HepG2 (cell line): ENCODE results near the gene TUFM. TPM values are rescaled to one million over a fixed set of nuclear protein-coding genes. Genes with fewer than 3 reads are reported as not detected.

Source experiments
- ARNTL ChIP-seq: sonication (generic); formaldehyde crosslinking; IDR thresholded peaks from 2 replicates; pipeline ENCODE4 v1.4.0; 2020; ENCODE audit warnings: mild to moderate bottlenecking, missing genetic modification reagents
- GATAD2A ChIP-seq: IDR thresholded peaks from 2 replicates; pipeline ENCODE4 v1.6.1; 2016
- KDM4B ChIP-seq: sonication (generic); formaldehyde crosslinking; IDR thresholded peaks from 2 replicates; pipeline ENCODE4 v1.4.0; 2020; ENCODE audit warnings: missing genetic modification reagents
- NCOR1 ChIP-seq: fragments of 200-600 bp; sonication (generic); IDR thresholded peaks from 2 replicates; pipeline ENCODE4 v1.7.0; 2017; ENCODE audit warnings: antibody characterized with exemption, low read length, borderline replicate concordance
- SMAD3 ChIP-seq: sonication (generic); formaldehyde crosslinking; IDR thresholded peaks from 2 replicates; pipeline ENCODE4 v1.4.0; 2020; ENCODE audit warnings: missing genetic modification reagents
- SNRNP70 ChIP-seq: fragments of 200-400 bp; formaldehyde crosslinking; IDR thresholded peaks from 2 replicates; pipeline ENCODE4 v1.6.1; 2017; ENCODE audit warnings: mild to moderate bottlenecking, low read depth, low read length, moderate library complexity
- SRSF1 ChIP-seq: fragments of 200-400 bp; formaldehyde crosslinking; optimal IDR thresholded peaks from 2 replicates; pipeline ENCODE3; 2017; ENCODE audit warnings: mild to moderate bottlenecking, low read depth, low read length, moderate library complexity
- ZKSCAN8 ChIP-seq: IDR thresholded peaks from 2 replicates; pipeline ENCODE4 v1.6.1; 2016; ENCODE audit warnings: borderline replicate concordance, missing genetic modification reagents, missing compliant biosample characterization
- ZNF446 ChIP-seq: sonication (generic); formaldehyde crosslinking; IDR thresholded peaks from 2 replicates; pipeline ENCODE4 v1.5.0; 2020; ENCODE audit warnings: mild to moderate bottlenecking, missing genetic modification reagents
- ZNF496 ChIP-seq: sonication (generic); formaldehyde crosslinking; IDR thresholded peaks from 2 replicates; pipeline ENCODE4 v1.8.1; 2023; ENCODE audit warnings: mild to moderate bottlenecking, moderate library complexity, missing genetic modification reagents; ENCODE audit not compliant: insufficient replicate concordance
- ZNF570 ChIP-seq: sonication (generic); formaldehyde crosslinking; IDR thresholded peaks from 2 replicates; pipeline ENCODE4 v1.4.0; 2020; ENCODE audit warnings: mild to moderate bottlenecking, missing genetic modification reagents, borderline replicate concordance
- ZNF773 ChIP-seq: sonication (generic); formaldehyde crosslinking; IDR thresholded peaks from 2 replicates; pipeline ENCODE4 v1.4.0; 2020; ENCODE audit warnings: missing genetic modification reagents, borderline replicate concordance
- ZSCAN30 ChIP-seq: sonication (generic); formaldehyde crosslinking; IDR thresholded peaks from 2 replicates; pipeline ENCODE4 v1.5.0; 2020; ENCODE audit warnings: mild to moderate bottlenecking, missing genetic modification reagents
- polyA plus RNA-seq, 8 experiments: library from polyadenylated mRNA; depleted of rRNA in 3 of 8; stranded (reverse) in 7 of 8; unstranded in 1 of 8; fragments of >200 nt; fragmentation: Illumina TruSeq in 4 of 8; extraction: Trizol in 4 of 8; gene quantifications; 2 replicates each; pipeline versions ENCODE4 v1.2.1 to v1.2.3, GENCODE V29; 2011 to 2016; ENCODE audit warnings: low read depth in 4 of 8, missing spikeins in 1 of 8, mixed read lengths in 1 of 8; ENCODE audit not compliant: insufficient read depth in 1 of 8
- total RNA-seq, 5 experiments: library from RNA; depleted of rRNA; stranded (reverse); fragments of >200 nt; fragmentation: Illumina TruSeq; extraction: Trizol; gene quantifications; 2 replicates each; pipeline ENCODE4 v1.2.3, GENCODE V29; 2016; ENCODE audit warnings: low read depth in 1 of 5
- TF ChIP-seq, protein P1 (sequence below), 2 experiments: sonication (generic) in 1 of 2; formaldehyde crosslinking in 1 of 2; IDR thresholded peaks; 2 replicates each; pipeline versions ENCODE4 v1.6.1 to v1.9.0; 2014 to 2022; ENCODE audit warnings: antibody characterized with exemption in 1 of 2, borderline replicate concordance in 1 of 2, inconsistent platforms in 1 of 2, low read depth in 1 of 2, missing genetic modification reagents in 1 of 2
- TF ChIP-seq, protein P2 (sequence below): sonication (generic); formaldehyde crosslinking; conservative IDR thresholded peaks from 2 replicates; pipeline ENCODE4 v1.8.0; 2022; ENCODE audit warnings: missing genetic modification reagents
- TF ChIP-seq, protein P3 (sequence below): sonication (generic); formaldehyde crosslinking; IDR thresholded peaks from 2 replicates; pipeline ENCODE4 v1.8.0; 2022; ENCODE audit warnings: low read depth, missing genetic modification reagents
- TF ChIP-seq, protein P4 (sequence below): sonication (generic); formaldehyde crosslinking; IDR thresholded peaks from 2 replicates; pipeline ENCODE4 v1.4.0; 2020; ENCODE audit warnings: mild to moderate bottlenecking, missing genetic modification reagents

TUFM gene
- total and polyA plus RNA-seq, 2 of the 13 experiments (the other 11 are each of a cell fraction or from before 2014, with no cell fraction given), result 206 to 298 TPM

DNA sequence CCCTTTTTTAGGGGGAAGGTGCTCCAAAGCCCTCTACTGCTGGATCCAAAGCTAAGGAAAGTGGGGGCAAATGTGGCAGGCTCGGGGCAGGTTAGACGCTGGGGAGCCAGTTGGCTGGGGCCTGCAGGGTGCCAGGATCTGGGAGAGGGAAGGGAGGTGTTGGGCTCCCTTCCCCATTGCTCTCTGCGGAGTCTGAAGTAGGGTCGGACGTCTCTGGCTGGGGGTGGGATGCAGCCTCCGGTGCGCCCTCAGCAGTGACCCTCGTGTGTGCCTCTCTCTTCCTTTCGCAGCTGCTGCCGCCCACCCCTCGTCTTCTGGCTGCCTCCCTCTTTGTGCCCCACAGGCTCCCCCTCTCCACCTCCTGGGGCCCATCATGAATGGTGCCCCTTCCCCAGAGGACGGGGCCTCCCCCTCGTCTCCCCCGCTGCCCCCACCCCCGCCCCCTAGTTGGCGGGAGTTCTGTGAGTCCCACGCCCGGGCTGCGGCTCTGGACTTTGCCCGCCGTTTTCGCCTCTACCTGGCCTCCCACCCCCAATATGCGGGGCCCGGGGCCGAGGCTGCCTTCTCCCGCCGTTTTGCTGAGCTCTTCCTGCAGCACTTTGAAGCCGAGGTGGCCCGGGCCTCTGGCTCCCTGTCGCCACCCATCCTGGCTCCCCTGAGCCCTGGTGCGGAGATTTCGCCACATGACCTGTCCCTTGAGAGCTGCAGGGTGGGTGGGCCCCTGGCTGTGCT is 19.7 kb upstream of the TUFM start (continued):
- TF ChIP-seq NCOR1, result peak; percentile 24; the same call in 1 of the 2 replicates
- TF ChIP-seq, protein P1, sequence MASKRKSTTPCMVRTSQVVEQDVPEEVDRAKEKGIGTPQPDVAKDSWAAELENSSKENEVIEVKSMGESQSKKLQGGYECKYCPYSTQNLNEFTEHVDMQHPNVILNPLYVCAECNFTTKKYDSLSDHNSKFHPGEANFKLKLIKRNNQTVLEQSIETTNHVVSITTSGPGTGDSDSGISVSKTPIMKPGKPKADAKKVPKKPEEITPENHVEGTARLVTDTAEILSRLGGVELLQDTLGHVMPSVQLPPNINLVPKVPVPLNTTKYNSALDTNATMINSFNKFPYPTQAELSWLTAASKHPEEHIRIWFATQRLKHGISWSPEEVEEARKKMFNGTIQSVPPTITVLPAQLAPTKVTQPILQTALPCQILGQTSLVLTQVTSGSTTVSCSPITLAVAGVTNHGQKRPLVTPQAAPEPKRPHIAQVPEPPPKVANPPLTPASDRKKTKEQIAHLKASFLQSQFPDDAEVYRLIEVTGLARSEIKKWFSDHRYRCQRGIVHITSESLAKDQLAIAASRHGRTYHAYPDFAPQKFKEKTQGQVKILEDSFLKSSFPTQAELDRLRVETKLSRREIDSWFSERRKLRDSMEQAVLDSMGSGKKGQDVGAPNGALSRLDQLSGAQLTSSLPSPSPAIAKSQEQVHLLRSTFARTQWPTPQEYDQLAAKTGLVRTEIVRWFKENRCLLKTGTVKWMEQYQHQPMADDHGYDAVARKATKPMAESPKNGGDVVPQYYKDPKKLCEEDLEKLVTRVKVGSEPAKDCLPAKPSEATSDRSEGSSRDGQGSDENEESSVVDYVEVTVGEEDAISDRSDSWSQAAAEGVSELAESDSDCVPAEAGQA (IDR thresholded peaks at IDR 0.05; ENCODE audit: low read depth), result no peak
- TF ChIP-seq, protein P1 (CRISPR knock-in tag; IDR thresholded peaks at IDR 0.05; ENCODE audit: borderline replicate concordance), result no peak
- TF ChIP-seq GATAD2A, result peak; percentile 51; the same call in 1 of the 2 replicates
- TF ChIP-seq ARNTL (CRISPR knock-in tag), result no peak
- TF ChIP-seq, protein P2, sequence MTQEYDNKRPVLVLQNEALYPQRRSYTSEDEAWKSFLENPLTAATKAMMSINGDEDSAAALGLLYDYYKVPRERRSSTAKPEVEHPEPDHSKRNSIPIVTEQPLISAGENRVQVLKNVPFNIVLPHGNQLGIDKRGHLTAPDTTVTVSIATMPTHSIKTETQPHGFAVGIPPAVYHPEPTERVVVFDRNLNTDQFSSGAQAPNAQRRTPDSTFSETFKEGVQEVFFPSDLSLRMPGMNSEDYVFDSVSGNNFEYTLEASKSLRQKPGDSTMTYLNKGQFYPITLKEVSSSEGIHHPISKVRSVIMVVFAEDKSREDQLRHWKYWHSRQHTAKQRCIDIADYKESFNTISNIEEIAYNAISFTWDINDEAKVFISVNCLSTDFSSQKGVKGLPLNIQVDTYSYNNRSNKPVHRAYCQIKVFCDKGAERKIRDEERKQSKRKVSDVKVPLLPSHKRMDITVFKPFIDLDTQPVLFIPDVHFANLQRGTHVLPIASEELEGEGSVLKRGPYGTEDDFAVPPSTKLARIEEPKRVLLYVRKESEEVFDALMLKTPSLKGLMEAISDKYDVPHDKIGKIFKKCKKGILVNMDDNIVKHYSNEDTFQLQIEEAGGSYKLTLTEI (CRISPR knock-in tag), result no peak
- TF ChIP-seq KDM4B (CRISPR knock-in tag), result no peak
- TF ChIP-seq ZNF496 (CRISPR knock-in tag), result no peak
- TF ChIP-seq SNRNP70, result no peak
- TF ChIP-seq ZNF773, result no peak
- TF ChIP-seq ZKSCAN8 (CRISPR knock-in tag), result no peak
- TF ChIP-seq, protein P3, sequence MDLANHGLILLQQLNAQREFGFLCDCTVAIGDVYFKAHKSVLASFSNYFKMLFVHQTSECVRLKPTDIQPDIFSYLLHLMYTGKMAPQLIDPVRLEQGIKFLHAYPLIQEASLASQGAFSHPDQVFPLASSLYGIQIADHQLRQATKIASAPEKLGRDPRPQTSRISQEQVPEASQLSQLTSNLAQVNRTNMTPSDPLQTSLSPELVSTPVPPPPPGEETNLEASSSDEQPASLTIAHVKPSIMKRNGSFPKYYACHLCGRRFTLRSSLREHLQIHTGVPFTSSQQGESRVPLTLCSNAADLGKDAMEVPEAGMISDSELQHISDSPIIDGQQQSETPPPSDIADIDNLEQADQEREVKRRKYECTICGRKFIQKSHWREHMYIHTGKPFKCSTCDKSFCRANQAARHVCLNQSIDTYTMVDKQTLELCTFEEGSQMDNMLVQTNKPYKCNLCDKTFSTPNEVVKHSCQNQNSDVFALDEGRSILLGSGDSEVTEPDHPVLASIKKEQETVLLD (CRISPR knock-in tag), result peak; percentile 46; the same call in 1 of the 2 replicates
- TF ChIP-seq, protein P4, sequence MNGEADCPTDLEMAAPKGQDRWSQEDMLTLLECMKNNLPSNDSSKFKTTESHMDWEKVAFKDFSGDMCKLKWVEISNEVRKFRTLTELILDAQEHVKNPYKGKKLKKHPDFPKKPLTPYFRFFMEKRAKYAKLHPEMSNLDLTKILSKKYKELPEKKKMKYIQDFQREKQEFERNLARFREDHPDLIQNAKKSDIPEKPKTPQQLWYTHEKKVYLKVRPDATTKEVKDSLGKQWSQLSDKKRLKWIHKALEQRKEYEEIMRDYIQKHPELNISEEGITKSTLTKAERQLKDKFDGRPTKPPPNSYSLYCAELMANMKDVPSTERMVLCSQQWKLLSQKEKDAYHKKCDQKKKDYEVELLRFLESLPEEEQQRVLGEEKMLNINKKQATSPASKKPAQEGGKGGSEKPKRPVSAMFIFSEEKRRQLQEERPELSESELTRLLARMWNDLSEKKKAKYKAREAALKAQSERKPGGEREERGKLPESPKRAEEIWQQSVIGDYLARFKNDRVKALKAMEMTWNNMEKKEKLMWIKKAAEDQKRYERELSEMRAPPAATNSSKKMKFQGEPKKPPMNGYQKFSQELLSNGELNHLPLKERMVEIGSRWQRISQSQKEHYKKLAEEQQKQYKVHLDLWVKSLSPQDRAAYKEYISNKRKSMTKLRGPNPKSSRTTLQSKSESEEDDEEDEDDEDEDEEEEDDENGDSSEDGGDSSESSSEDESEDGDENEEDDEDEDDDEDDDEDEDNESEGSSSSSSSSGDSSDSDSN, result peak; percentile 41; the same call in 1 of the 2 replicates
- no peak for TF ChIP-seq SMAD3 (CRISPR knock-in tag)
- TF ChIP-seq ZNF570 (CRISPR knock-in tag), result no peak
- TF ChIP-seq ZNF446 (CRISPR knock-in tag), result 0 out of 2 replicates have a peak, but pooled peaks have one; percentile 4
- peak; percentile 26 for TF ChIP-seq SRSF1
- TF ChIP-seq ZSCAN30 (CRISPR knock-in tag), result no peak
